Peyer's patch (tissue), 4 donors: ENCODE data around the gene PRR18.

Source experiments
- POLR2A ChIP-seq, 2 donors: fragments of 450-650 bp; IDR thresholded peaks; one replicate each; pipeline ENCODE4 v1.5.1; 2017; ENCODE audit warnings: antibody characterized with exemption in 2 of 2, mild to moderate bottlenecking in 2 of 2, moderate library complexity in 2 of 2
- TF ChIP-seq, protein P1 (sequence below), 6 experiments: fragments of 450-650 bp in 4 of 6; fragments of 200-600 bp in 2 of 6; sonication (generic) in 1 of 6; IDR thresholded peaks; one replicate each; pipeline ENCODE4 v1.5.1; 2017 to 2019; ENCODE audit warnings: antibody characterized with exemption in 6 of 6, mild to moderate bottlenecking in 3 of 6, moderate library complexity in 1 of 6

DNA sequence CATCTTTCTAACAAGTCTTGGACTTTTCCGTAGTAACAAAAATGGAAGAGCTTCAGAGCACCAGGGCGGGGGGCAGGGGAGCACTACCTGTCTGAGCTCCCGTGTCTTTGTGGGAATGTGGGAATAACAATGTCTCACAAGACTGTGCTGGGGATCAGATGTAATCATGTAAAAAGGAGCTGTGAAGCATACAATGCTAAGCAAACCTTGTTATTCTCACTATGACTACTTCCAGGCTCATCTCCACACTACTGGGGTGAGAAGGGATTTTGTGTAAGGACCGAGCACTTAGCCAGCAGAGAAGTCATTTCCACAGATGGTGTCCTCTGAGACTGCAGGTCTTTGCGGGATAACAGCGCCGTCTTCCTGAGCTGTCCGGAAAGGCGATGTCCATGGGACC, 27.1 kb downstream of the PRR18 start:
- TF ChIP-seq, protein P1, sequence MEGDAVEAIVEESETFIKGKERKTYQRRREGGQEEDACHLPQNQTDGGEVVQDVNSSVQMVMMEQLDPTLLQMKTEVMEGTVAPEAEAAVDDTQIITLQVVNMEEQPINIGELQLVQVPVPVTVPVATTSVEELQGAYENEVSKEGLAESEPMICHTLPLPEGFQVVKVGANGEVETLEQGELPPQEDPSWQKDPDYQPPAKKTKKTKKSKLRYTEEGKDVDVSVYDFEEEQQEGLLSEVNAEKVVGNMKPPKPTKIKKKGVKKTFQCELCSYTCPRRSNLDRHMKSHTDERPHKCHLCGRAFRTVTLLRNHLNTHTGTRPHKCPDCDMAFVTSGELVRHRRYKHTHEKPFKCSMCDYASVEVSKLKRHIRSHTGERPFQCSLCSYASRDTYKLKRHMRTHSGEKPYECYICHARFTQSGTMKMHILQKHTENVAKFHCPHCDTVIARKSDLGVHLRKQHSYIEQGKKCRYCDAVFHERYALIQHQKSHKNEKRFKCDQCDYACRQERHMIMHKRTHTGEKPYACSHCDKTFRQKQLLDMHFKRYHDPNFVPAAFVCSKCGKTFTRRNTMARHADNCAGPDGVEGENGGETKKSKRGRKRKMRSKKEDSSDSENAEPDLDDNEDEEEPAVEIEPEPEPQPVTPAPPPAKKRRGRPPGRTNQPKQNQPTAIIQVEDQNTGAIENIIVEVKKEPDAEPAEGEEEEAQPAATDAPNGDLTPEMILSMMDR (IDR thresholded peaks at IDR 0.05), result no peak
- TF ChIP-seq POLR2A (IDR thresholded peaks at IDR 0.05), result no peak
